AG09309 (cell line): ENCODE measurements around the gene PDZK1IP1.

Source experiments
- DNase-seq: peaks from one replicate; pipeline ENCODE4 v3.0.0-alpha.2; 2010; ENCODE audit warnings: low read depth
- H3K4me3 ChIP-seq: 2 replicates; pipeline ENCODE4 v1.5.1; 2011; ENCODE audit warnings: mild to moderate bottlenecking, low read depth, low read length, moderate library complexity; ENCODE audit not compliant: control insufficient read depth
- TF ChIP-seq, protein P1 (sequence below): IDR thresholded peaks from 2 replicates; pipeline ENCODE4 v1.5.1; 2011; ENCODE audit warnings: mild to moderate bottlenecking, low read depth, low read length, inconsistent platforms; ENCODE audit not compliant: insufficient read depth, control insufficient read depth; ENCODE audit errors: missing control alignments

PDZK1IP1 gene

DNA sequence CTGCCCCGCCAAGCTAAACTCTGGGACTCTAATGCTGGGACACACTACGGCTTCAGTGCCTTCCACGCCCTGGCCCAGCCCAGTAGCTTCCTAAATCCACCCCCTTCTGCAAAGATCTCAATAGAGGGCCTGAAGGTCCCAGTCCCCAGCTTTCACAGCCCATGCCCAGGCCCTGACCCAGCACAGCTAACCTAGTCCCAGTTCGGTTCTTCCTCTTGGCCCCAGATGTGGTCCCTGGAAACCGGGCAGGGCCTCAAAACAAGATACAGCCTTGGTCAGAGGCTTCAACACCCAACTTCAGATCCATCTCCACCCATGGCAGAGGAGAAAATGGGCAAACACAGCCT is 646 bp upstream of the PDZK1IP1 start:
- H3K4me3 ChIP-seq: no peak overlapping the region
- no peak for DNase-seq
- TF ChIP-seq, protein P1, sequence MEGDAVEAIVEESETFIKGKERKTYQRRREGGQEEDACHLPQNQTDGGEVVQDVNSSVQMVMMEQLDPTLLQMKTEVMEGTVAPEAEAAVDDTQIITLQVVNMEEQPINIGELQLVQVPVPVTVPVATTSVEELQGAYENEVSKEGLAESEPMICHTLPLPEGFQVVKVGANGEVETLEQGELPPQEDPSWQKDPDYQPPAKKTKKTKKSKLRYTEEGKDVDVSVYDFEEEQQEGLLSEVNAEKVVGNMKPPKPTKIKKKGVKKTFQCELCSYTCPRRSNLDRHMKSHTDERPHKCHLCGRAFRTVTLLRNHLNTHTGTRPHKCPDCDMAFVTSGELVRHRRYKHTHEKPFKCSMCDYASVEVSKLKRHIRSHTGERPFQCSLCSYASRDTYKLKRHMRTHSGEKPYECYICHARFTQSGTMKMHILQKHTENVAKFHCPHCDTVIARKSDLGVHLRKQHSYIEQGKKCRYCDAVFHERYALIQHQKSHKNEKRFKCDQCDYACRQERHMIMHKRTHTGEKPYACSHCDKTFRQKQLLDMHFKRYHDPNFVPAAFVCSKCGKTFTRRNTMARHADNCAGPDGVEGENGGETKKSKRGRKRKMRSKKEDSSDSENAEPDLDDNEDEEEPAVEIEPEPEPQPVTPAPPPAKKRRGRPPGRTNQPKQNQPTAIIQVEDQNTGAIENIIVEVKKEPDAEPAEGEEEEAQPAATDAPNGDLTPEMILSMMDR: no peak

DNA sequence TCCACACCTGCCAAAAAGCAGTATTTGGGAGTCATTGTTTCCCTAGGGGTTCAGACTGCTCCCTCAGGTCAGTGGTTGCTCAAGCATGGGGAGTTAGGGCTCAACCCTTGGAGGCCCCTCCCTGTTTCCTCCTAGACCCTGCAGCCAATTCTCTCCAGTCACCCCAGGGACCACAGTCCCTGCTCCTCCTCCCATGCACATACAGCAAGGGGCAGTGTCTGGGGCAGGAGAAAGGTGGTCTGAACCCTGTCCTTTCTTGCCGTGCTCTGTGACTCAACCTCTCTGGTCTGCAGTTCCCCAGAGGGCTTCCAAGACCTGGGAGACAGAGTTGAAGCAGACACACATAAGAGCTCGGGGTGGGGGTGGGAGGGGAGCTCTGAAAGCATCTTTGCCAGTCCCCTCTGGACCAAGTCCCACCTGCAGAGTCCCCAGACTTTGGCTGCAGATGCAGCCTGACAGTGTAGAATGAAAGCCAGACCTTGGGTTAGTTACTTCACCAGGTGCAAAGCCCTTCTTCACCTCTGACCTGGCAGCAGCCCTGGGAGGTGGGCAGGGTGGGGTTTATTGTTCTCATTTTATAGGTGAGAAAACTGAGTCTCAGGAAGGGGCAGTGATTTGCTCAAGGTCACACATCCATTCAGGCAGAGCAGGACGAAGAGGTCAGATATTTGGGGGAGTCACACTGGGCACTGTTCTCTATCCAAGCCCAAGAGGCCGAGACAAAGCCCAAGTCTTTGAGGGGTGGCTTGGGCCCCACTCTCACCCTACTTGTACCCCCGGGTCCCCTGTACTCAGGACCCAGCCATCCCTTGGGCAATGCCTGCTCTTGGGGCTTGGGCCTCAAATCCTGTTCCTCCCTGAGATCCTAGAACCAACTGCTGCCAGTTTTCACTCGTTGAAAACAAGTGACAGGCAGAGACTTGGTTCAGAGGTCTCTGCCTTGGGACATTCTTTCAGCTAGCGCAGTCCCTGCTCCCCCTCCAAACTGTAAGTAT is 748 bp downstream of the PDZK1IP1 start:
- no peak overlapping the region for H3K4me3 ChIP-seq
- TF ChIP-seq, protein P1: no peak
- DNase-seq: no peak

DNA sequence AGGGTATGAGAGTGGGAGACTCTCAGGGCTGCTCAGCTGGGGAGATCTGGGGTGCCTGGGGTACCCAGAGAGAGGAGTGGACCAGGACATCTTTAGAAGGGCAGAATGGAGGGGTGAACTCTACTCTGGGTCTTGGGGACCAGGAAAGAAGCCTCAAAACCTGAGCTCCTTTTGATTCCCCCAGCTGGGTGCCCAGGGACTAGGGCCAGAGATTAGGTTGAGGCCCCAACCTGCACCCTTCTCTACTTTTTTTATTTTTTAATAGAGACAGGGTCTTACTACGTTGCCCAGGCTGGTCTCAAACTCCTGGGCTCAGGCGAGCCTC is 1.9 kb downstream of the PDZK1IP1 start:
- H3K4me3 ChIP-seq: no peak overlapping the region
- TF ChIP-seq, protein P1: no peak
- DNase-seq: no peak

DNA sequence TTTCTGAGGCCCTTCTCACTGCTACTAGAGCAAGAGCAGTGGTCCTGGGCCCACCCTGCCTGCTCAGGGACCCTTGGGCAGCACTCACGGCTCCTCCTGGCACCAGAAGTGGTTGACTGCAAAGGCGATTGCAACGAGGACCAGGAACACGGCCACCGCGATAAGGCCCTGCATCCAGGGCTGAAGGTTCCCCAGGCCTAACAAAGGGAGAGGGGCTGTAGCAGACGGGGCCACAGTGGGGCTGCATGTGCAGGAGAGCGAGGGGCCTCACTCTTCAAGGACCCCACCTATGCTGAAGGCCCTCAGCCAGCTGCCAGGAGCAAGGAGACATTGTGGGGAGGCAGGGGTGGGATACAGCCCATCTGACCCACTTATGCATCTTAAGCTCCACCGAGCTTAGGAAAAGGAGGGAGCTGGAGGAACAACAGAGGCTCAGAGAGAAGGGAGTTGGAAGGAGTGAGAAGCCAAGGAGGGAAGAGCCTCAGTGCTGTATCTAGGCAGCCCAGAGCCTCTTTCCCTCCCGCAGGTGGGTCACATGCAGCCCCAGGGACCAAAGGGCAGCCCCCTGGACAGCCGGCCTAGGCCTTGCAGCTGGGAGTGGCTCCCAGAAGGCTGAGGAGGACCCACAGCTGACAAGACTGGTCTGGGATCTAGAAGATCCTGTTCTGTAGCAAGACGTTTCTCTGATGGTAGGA is 2.5 kb downstream of the PDZK1IP1 start:
- TF ChIP-seq, protein P1: no peak
- H3K4me3 ChIP-seq: no peak overlapping the region
- no peak for DNase-seq

DNA sequence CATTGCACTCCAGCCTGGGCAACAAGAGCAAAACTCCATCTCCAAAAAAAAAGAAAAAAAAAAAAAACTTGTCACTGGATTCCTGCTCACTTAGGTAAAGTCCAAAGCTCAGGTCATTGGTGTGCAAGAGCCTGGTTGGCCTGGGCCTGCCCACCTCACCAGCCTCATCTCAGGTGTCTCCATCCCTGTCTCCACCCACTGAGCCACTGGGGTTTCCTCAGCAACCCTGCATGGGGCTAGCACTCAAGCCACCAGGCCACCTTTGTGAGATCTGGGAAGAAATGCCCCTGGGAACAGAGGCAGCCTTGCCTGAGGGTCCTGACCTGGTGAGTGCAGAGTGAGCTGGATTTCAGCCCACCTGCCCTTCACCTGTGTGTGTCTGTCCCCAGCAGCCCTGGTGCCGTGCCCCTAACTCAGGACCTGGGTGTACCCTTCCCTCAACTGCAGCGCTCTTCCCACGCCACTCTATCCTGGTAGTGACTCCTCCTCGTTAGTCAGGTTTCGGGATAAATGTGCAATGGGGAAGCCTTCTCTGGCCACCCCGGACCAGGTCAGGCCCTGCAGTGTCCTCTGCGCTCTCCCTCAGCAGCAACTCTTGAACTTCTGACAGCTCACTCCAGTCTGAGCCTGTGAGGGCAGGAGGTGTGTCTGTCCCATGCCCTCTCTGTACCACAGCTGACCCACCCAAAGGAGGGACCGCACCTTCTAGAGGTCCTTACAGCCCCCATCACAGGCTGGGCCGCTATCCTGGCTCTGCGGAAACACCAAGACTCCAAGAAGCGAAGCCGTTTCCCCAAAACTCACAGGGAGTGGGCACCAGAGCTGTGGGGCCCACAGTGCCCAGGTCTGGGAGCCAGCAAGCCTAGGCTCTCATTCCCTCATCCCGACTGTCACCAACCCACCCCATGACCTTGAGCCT is 3.3 kb downstream of the PDZK1IP1 start:
- no peak overlapping the region for H3K4me3 ChIP-seq
- TF ChIP-seq, protein P1: no peak
- DNase-seq: no peak

DNA sequence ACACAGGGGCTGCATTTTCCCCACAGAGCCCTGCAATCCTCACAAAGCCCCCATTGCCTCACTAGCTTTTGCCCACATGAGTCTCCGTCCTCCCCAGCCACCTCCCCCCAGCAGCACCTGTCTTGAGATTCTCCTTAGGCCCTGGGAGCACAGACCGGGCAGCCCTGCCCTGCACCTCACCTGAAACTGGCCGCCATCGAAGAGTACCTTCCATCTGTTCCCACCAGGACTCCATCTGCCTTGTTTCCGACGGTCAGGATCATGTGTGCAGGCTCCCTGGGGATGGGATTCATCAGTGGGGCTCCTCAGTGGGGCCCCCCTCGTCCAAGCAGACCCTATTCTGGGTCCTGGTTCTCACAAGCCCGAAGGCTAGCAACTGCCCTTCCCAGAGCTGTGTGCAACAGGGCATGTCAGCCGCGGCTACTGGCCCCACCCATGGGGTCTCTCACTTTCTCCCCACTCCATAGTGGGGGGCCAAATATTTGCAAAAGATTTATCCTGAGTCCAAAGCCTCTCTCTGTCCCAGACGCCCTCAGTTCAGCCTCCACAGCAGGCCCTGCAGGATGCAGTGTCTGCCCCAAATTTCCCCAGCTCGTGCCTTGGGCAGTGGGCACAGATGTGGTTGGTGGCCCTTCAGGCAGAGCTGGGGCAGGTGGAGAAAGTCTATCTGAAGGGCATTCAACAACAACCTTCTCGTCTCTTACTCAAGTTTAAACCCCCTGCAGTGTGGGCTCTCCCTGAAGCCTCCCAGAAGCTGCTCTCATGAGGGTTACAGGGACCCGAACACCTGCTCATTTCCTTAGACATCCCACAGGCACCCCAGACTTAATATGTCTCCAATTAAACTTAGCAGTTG is 4.8 kb downstream of the PDZK1IP1 start:
- TF ChIP-seq, protein P1: no peak
- no peak overlapping the region for H3K4me3 ChIP-seq
- DNase-seq: no peak
